Small intestine (tissue), 7 donors: Measurements from ENCODE around the gene SLC25A24. TPM values are rescaled to one million over a fixed set of nuclear protein-coding genes. Genes with fewer than 3 reads are reported as not detected.

ENCODE experiments used
- DNase-seq, 2 donors: peaks; one replicate each; pipeline versions ENCODE4 v3.0.0 to v3.0.0-alpha.2; 2013
- FAIRE-seq: peaks from 2 replicates; lab custom pipeline; 2012; peaks lifted over from hg19 to GRCh38; lab: Jason Lieb, UNC
- H3K27ac ChIP-seq, 3 donors: one replicate each; pipeline ENCODE4 v1.5.1; 2013; ENCODE audit warnings: low read length in 2 of 3, mild to moderate bottlenecking in 2 of 3, control low read depth in 1 of 3, inconsistent platforms in 1 of 3, low read depth in 1 of 3, moderate library complexity in 1 of 3
- H3K27me3 ChIP-seq, 3 donors: one replicate each; pipeline ENCODE4 v1.6.1; 2013; ENCODE audit warnings: low read length in 3 of 3, inconsistent platforms in 1 of 3; ENCODE audit not compliant: control insufficient read depth in 3 of 3, insufficient read depth in 3 of 3
- H3K36me3 ChIP-seq, 3 donors: one replicate each; pipeline ENCODE4 v1.6.1; 2013; ENCODE audit warnings: low read length in 3 of 3, inconsistent platforms in 1 of 3, low read depth in 1 of 3, mild to moderate bottlenecking in 1 of 3, moderate library complexity in 1 of 3; ENCODE audit not compliant: control insufficient read depth in 3 of 3, insufficient read depth in 2 of 3
- H3K4me1 ChIP-seq, 3 donors: one replicate each; pipeline ENCODE4 v1.6.1; 2013; ENCODE audit warnings: low read length in 2 of 3, inconsistent platforms in 1 of 3, low read depth in 1 of 3, mild to moderate bottlenecking in 1 of 3, moderate library complexity in 1 of 3; ENCODE audit not compliant: control insufficient read depth in 3 of 3, insufficient read depth in 2 of 3
- H3K4me3 ChIP-seq, 3 donors: one replicate each; pipeline ENCODE4 v1.5.1; 2013; ENCODE audit warnings: low read length in 3 of 3, control low read depth in 1 of 3, inconsistent platforms in 1 of 3, low read depth in 1 of 3, mild to moderate bottlenecking in 1 of 3, moderate library complexity in 1 of 3
- H3K9me3 ChIP-seq, 2 donors: one replicate each; pipeline ENCODE4 v1.6.1; 2013; ENCODE audit warnings: low read depth in 1 of 2, low read length in 1 of 2; ENCODE audit not compliant: control insufficient read depth in 2 of 2, insufficient read depth in 1 of 2
- WGBS, 3 donors: extraction: QIAGEN DNeasy Blood & Tissue Kit; methylation state at CpG; one replicate each; pipeline ENCODE4 v1.1.7; 2013; 5-methylcytosine and 5-hydroxymethylcytosine counted together
- polyA plus RNA-seq, 4 donors: library from polyadenylated mRNA; stranded (reverse) in 3 of 4; unstranded in 1 of 4; fragments of 200-250 nt in 3 of 4; fragments of 120-200 nt in 1 of 4; gene quantifications; one replicate each; pipeline versions ENCODE4 v1.2.1 to v1.2.3, GENCODE V29; 2013
- donor health status: healthy with polysubstance abuse.
- donor health status: control.
- donor health status: control.
- donor health status: Bipolar disorder and iron deficiency.
- donor health status: healthy.

SLC25A24 gene
- polyA plus RNA-seq, 4 donors = 31.7 to 43.4 (median 36.8) TPM

- Histone ChIP-seq H3K36me3 (no peaks in the 10 kb centered on the region), H3K27me3 (peaks cover 0 to 8% (median 0%) of the 10 kb centered on the region in 3 donors), H3K27ac (no peak overlapping the region), H3K4me1 (peaks cover 0 to 9% (median 0%) of the 10 kb centered on the region in 3 donors), H3K4me3 (no peak overlapping the region), H3K9me3 (peaks cover 0 to 3% of the 10 kb centered on the region in 2 donors)
- DNase-seq = peak in 1 of 2 donors; percentile 72
- WGBS, 3 donors = 82 to 94% (median 83%) methylated on average over 1 of the region's 1 CpG
- FAIRE-seq = no peak
Measured at GRCh38 chr1:108117237-108117636, 82.9 kb downstream of the SLC25A24 start.

DNA sequence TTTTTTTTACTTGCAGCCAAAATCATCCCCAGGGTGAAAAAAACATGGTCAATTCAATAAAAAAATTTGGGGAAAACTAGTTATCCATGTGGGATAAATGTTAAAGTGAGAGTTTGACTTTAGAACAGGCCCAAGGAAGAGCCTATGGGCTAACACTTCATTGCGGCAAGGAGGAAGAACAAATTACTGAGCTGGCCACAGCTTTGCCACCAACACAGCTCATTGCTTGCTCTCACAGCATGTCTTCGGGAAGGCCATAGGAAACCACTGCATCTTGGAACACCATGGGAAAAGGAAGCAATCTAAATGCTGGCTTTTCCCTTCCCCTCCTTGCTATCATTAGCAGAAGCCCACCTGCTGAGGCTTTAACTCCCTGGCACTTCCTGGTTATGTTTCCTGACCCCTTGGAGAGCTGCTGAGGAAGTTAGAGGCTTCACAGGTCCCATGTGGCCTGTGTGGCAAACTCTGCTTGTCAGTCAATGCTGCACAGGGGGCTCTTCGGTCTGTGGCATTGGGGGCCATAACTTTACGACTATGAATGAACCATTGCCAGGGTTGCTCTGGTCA, 86.0 kb downstream of the SLC25A24 start:
- Histone ChIP-seq H3K27me3 (no peaks in the 10 kb centered on the region), H3K9me3 (peaks cover 0 to 3% of the 10 kb centered on the region in 2 donors), H3K36me3 (no peaks in the 10 kb centered on the region), H3K4me1 (peaks cover 0 to 9% (median 0%) of the 10 kb centered on the region in 3 donors), H3K4me3 (no peak overlapping the region), H3K27ac (no peak overlapping the region)
- FAIRE-seq (no peak), DNase-seq (no peak)
- 67 to 70% (median 68%) methylated on average over 4 of the region's 4 CpGs for WGBS, 3 donors

- DNase-seq = no peak
- Histone ChIP-seq H3K4me3 (no peak overlapping the region), H3K27ac (no peak overlapping the region), H3K4me1 (peaks cover 0 to 9% (median 0%) of the 10 kb centered on the region in 3 donors), H3K9me3 (peaks cover 0 to 3% of the 10 kb centered on the region in 2 donors), H3K27me3 (no peaks in the 10 kb centered on the region), H3K36me3 (no peaks in the 10 kb centered on the region)
- 30 to 62% (median 56%) methylated on average over 3 of the region's 3 CpGs for WGBS, 3 donors
- FAIRE-seq = no peak
Measured at GRCh38 chr1:108113496-108113895, 86.6 kb downstream of the SLC25A24 start.

DNA sequence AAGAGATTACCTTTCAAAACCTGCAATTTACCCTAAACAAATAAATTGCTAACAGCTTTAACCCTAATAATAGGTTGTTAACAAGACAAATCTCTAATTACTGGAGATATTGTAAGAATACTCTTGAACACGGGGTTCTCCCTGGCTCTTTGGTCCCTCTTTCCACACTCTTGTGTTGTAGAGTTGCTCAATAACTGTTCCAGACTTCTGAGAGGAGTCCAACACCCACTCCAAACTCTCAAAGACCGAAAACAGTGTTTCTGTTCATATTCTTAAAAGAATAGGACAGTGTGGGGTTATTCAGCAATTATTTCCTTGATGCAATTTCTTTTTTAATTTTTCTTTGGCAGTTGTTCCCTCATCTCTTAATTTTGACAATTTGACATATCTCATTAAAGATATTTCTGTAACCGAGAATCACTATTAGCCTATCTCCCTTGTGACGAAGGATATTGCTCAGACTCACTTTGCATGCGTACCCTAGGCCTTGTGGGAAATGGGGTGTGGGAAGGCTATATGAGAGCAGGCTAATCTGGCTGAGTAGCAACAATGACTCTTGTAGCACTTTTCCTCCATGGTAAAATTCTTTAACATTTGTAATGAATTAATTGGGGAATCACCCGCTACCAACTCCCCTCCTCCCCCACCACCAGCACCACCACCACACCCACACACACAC, 90.7 kb downstream of the SLC25A24 start:
- Histone ChIP-seq H3K4me1 (no peaks in the 10 kb centered on the region), H3K27ac (no peak overlapping the region), H3K9me3 (no peaks in the 10 kb centered on the region), H3K4me3 (no peak overlapping the region), H3K27me3 (no peaks in the 10 kb centered on the region), H3K36me3 (no peaks in the 10 kb centered on the region)
- no peak for FAIRE-seq
- 83 to 92% (median 92%) methylated on average over 6 of the region's 6 CpGs for WGBS, 3 donors
- DNase-seq = no peak

DNA sequence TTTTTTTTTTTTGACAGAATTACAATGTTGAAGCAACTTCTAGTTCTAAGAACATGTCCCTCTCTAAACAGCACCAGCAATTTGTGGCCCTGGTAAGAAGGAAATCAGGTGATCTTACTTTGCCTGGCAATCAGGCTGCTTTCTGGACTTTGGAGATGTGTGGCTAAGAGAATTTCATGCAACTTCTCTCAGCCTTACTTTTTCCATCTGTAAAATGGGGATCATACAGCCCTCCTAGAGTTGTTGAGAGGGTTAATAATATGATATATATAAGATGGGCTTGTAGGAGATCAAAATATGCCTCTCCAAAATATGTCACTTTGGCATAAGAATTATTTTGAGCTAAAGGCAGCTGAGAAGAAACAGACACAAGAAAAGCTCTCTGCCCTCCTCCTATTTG, 92.0 kb downstream of the SLC25A24 start:
- H3K27ac ChIP-seq = no peak overlapping the region
- no peak overlapping the region for H3K4me3 ChIP-seq
- H3K4me1 ChIP-seq = no peaks in the 10 kb centered on the region
- no peak for DNase-seq
- FAIRE-seq = no peak
- H3K9me3 ChIP-seq = no peaks in the 10 kb centered on the region
- no peaks in the 10 kb centered on the region for H3K27me3 ChIP-seq
- H3K36me3 ChIP-seq = no peaks in the 10 kb centered on the region

GRCh38 chr1:108107658-108108057, 92.5 kb downstream of the SLC25A24 start:
- no peak for FAIRE-seq
- 55 to 64% (median 61%) methylated on average over 4 of the region's 4 CpGs for WGBS, 3 donors
- no peaks in the 10 kb centered on the region for H3K36me3 ChIP-seq

GRCh38 chr1:108106775-108107174, 93.4 kb downstream of the SLC25A24 start:
- DNase-seq (no peak), FAIRE-seq (no peak)
- Histone ChIP-seq H3K9me3 (no peaks in the 10 kb centered on the region), H3K4me3 (no peak overlapping the region), H3K27me3 (no peaks in the 10 kb centered on the region), H3K4me1 (no peaks in the 10 kb centered on the region), H3K27ac (no peak overlapping the region), H3K36me3 (no peaks in the 10 kb centered on the region)
- WGBS, 3 donors = 41 to 58% (median 43%) methylated on average over 1 of the region's 1 CpG

More at GRCh38 chr1:108107658-108108057, 92.5 kb downstream of the SLC25A24 start:
- H3K27me3 ChIP-seq = no peaks in the 10 kb centered on the region
- H3K9me3 ChIP-seq = no peaks in the 10 kb centered on the region
- H3K27ac ChIP-seq = no peak overlapping the region
- no peaks in the 10 kb centered on the region for H3K4me1 ChIP-seq
- H3K4me3 ChIP-seq = no peak overlapping the region
- no peak for DNase-seq

DNA sequence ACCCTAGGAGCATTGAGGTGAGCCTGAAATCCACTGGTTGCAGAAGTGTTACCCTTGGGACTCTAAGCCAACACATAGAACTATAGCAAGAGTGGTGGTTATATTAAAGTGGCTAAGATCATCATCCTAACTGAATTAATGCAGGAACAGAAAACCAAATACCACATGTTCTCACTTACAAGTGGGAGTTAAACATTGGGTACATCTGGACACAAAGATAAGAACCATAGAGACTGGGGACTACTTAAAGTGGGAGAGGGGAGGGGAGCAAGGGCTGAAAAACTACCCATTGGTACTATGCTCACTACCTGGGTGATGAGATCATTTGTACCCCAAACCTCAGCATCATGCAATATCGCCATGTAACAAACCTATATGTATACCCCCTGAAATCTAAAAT, 100.0 kb downstream of the SLC25A24 start:
- Histone ChIP-seq H3K36me3 (no peaks in the 10 kb centered on the region), H3K4me1 (no peaks in the 10 kb centered on the region), H3K9me3 (no peaks in the 10 kb centered on the region), H3K27me3 (no peaks in the 10 kb centered on the region), H3K4me3 (no peak overlapping the region), H3K27ac (no peak overlapping the region)
- no peak for DNase-seq
- WGBS, 3 donors = 92 to 95% (median 93%) methylated on average over 1 of the region's 1 CpG
- FAIRE-seq = no peak
